Panc1 (cell line): ENCODE measurements around the gene IDI1. TPM values are rescaled to one million over a fixed set of nuclear protein-coding genes. Genes with fewer than 3 reads are reported as not detected.

ENCODE experiments used
- ATAC-seq: fragments of 200-7000 bp; cut with Tn5 transposase; 2 replicates; pipeline ENCODE4 v1.9.1; 2020; ENCODE audit warnings: mild to moderate bottlenecking, moderate library complexity
- BruUV-seq: library from RNA; stranded (reverse); fragments of 400-500 nt; replicated peaks from 2 replicates; lab custom pipeline; 2021; lab: Mats Ljungman, UMichigan
- CTCF ChIA-PET: fragments of 300-600 bp; sonication (Branson Sonifier 250); formaldehyde crosslinking; loops from one replicate; lab custom pipeline; 2022; ENCODE audit warnings: antibody characterized with exemption; lab: Charles Lee
- POLR2A ChIA-PET: fragments of 300-600 bp; sonication (Branson Sonifier 250); formaldehyde crosslinking; loops from one replicate; lab custom pipeline; 2022; ENCODE audit warnings: antibody characterized with exemption; lab: Charles Lee
- DNase-seq: peaks from one replicate; pipeline ENCODE4 v3.0.0-alpha.2; 2010; ENCODE audit warnings: low read depth, low spot score
- H3K27ac ChIP-seq: 2 replicates; pipeline ENCODE4 v1.5.1; 2011; ENCODE audit warnings: mild to moderate bottlenecking, low read length, inconsistent platforms
- H3K27me3 ChIP-seq: fragments of 200-500 bp; sonication (Bioruptor generic); 2 replicates; pipeline ENCODE4 v1.6.0; 2014; ENCODE audit warnings: low read length, inconsistent platforms; ENCODE audit not compliant: control insufficient read depth, insufficient read depth
- H3K36me3 ChIP-seq: fragments of 200-500 bp; sonication (Bioruptor generic); 2 replicates; pipeline ENCODE4 v1.5.1; 2014; ENCODE audit warnings: inconsistent platforms, mild to moderate bottlenecking, low read length, moderate library complexity; ENCODE audit not compliant: control insufficient read depth, insufficient read depth
- H3K4me1 ChIP-seq: 2 replicates; pipeline ENCODE4 v1.5.1; 2011; ENCODE audit warnings: inconsistent platforms, mild to moderate bottlenecking, low read length, moderate library complexity; ENCODE audit not compliant: control insufficient read depth, insufficient read depth
- H3K4me3 ChIP-seq, 2 experiments: 2 replicates each; pipeline ENCODE4 v1.5.1; 2011 to 2012; ENCODE audit warnings: low read depth in 2 of 2, low read length in 2 of 2, mild to moderate bottlenecking in 2 of 2, inconsistent platforms in 1 of 2, moderate library complexity in 1 of 2
- H3K9me3 ChIP-seq: fragments of 200-500 bp; sonication (Bioruptor generic); 2 replicates; pipeline ENCODE4 v1.5.1; 2014; ENCODE audit warnings: low read depth, mild to moderate bottlenecking, inconsistent platforms, low read length, moderate library complexity; ENCODE audit not compliant: control insufficient read depth, insufficient read depth
- POLR2AphosphoS5 ChIP-seq: IDR thresholded peaks from 2 replicates; pipeline ENCODE4 v1.6.1; 2012; ENCODE audit warnings: mild to moderate bottlenecking, low read depth, low read length, moderate library complexity
- SIN3A ChIP-seq: IDR thresholded peaks from 2 replicates; pipeline ENCODE4 v1.6.1; 2012; ENCODE audit warnings: low read depth, mild to moderate bottlenecking, low read length, moderate library complexity, borderline replicate concordance; ENCODE audit not compliant: insufficient read depth
- TCF7L2 ChIP-seq: IDR thresholded peaks from 2 replicates; pipeline ENCODE4 v1.6.1; 2011; ENCODE audit warnings: mild to moderate bottlenecking, low read depth, low read length, inconsistent platforms
- in situ Hi-C: cut with HindIII; loops from 2 replicates; pipeline ENCODE4 v1.10.0; 2016; ENCODE audit warnings: low sequenced_read_pairs, low pct_unique_long_range_greater_than_20kb
- intact Hi-C: fragments of 100-400 bp; cut with micrococcal nuclease; formaldehyde crosslinking; loops from one replicate; pipeline ENCODE4 v1.10.0; 2022; ENCODE audit not compliant: unreplicated experiment
- total RNA-seq: library from RNA; stranded (reverse); gene quantifications from one replicate; pipeline ENCODE4 v1.2.1, GENCODE V29; 2021; ENCODE audit not compliant: unreplicated experiment
- TF ChIP-seq, protein P1 (sequence below): fragments of 450-650 bp; IDR thresholded peaks from 2 replicates; pipeline ENCODE4 v1.5.1; 2017; ENCODE audit warnings: mild to moderate bottlenecking
- TF ChIP-seq, protein P2 (sequence below), 2 experiments: IDR thresholded peaks; 2 replicates each; pipeline ENCODE4 v1.6.1; 2011 to 2012; ENCODE audit warnings: low read depth in 2 of 2, control low read depth in 1 of 2, low read length in 1 of 2, mild to moderate bottlenecking in 1 of 2, moderate library complexity in 1 of 2; ENCODE audit not compliant: insufficient read depth in 1 of 2

The IDI1 gene
- total RNA-seq, 1 experiment from 2014 or later: 47.9 TPM

DNA sequence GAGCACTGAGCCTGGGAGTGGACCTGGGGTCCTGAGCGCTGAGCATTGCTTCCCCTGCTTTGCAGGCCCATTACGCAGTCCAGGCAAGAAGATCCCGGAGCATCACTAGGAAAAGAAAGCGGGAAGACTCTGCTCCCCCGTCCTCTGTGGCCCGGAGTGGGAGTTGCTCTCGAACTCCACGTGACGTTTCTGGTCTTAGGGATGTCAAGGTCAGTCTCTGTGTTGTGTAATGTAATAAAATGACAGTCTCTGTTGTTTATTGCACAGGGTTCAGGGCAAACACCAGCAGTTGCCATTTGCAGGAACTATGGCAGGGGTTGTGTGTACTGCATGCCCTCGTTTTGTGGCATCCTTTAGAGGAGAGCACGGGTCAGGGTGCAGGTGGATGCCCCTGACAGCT lies 33.2 kb downstream of the IDI1 start:
- DNase-seq (no peak), ATAC-seq (no peak)
- H3K27ac ChIP-seq: no peak overlapping the region
- ChIA-PET CTCF (no interaction called here), POLR2A (no interaction called here)
- no peaks in the 10 kb centered on the region for H3K9me3 ChIP-seq
- no peaks in the 10 kb centered on the region for H3K4me1 ChIP-seq
- intact Hi-C loops (no loop called here), in situ Hi-C loops (no loop called here)
- TF ChIP-seq SIN3A: no peak
- TF ChIP-seq TCF7L2: no peak
- no peak for TF ChIP-seq POLR2AphosphoS5
- TF ChIP-seq, protein P1, sequence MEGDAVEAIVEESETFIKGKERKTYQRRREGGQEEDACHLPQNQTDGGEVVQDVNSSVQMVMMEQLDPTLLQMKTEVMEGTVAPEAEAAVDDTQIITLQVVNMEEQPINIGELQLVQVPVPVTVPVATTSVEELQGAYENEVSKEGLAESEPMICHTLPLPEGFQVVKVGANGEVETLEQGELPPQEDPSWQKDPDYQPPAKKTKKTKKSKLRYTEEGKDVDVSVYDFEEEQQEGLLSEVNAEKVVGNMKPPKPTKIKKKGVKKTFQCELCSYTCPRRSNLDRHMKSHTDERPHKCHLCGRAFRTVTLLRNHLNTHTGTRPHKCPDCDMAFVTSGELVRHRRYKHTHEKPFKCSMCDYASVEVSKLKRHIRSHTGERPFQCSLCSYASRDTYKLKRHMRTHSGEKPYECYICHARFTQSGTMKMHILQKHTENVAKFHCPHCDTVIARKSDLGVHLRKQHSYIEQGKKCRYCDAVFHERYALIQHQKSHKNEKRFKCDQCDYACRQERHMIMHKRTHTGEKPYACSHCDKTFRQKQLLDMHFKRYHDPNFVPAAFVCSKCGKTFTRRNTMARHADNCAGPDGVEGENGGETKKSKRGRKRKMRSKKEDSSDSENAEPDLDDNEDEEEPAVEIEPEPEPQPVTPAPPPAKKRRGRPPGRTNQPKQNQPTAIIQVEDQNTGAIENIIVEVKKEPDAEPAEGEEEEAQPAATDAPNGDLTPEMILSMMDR: no peak
- TF ChIP-seq, protein P2, sequence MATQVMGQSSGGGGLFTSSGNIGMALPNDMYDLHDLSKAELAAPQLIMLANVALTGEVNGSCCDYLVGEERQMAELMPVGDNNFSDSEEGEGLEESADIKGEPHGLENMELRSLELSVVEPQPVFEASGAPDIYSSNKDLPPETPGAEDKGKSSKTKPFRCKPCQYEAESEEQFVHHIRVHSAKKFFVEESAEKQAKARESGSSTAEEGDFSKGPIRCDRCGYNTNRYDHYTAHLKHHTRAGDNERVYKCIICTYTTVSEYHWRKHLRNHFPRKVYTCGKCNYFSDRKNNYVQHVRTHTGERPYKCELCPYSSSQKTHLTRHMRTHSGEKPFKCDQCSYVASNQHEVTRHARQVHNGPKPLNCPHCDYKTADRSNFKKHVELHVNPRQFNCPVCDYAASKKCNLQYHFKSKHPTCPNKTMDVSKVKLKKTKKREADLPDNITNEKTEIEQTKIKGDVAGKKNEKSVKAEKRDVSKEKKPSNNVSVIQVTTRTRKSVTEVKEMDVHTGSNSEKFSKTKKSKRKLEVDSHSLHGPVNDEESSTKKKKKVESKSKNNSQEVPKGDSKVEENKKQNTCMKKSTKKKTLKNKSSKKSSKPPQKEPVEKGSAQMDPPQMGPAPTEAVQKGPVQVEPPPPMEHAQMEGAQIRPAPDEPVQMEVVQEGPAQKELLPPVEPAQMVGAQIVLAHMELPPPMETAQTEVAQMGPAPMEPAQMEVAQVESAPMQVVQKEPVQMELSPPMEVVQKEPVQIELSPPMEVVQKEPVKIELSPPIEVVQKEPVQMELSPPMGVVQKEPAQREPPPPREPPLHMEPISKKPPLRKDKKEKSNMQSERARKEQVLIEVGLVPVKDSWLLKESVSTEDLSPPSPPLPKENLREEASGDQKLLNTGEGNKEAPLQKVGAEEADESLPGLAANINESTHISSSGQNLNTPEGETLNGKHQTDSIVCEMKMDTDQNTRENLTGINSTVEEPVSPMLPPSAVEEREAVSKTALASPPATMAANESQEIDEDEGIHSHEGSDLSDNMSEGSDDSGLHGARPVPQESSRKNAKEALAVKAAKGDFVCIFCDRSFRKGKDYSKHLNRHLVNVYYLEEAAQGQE (IDR thresholded peaks at IDR 0.05; ENCODE audit: insufficient read depth in 1 of 2, low read depth in 2 of 2, low read length in 1 of 2): no peak
- peaks cover 26% of the 10 kb centered on the region for H3K36me3 ChIP-seq
- H3K27me3 ChIP-seq: no peaks in the 10 kb centered on the region
- no TSS peak for BruUV-seq
- no peak overlapping the region for H3K4me3 ChIP-seq

DNA sequence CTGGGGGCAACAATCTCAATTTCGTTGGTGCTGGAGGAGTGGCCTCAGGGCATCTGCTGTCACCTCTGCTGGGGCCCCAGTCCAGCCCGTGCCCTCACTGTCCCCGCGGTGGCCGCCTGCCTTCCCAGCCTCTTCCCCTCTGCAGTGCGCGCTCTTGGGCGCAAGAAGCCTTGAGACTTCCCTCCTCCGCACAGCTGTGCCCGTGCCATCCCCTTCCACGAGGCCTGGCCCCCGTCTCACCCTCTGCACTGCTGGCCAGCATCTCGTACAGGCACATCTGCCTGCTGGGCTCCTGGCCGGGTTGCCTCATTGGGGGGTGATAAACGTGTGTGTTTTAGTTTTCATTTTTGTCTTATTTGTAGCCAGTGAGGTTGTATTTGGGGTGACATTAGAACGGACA lies 37.2 kb downstream of the IDI1 start:
- ATAC-seq (no peak), DNase-seq (no peak)
- BruUV-seq: no TSS peak
- Histone ChIP-seq H3K36me3 (peaks cover 31% of the 10 kb centered on the region), H3K4me3 (no peak overlapping the region), H3K27ac (no peak overlapping the region), H3K4me1 (no peaks in the 10 kb centered on the region), H3K9me3 (no peaks in the 10 kb centered on the region), H3K27me3 (no peaks in the 10 kb centered on the region)
- in situ Hi-C loops: no loop called here
- TF ChIP-seq POLR2AphosphoS5 (no peak), TCF7L2 (no peak), SIN3A (no peak)
- TF ChIP-seq, protein P2 (IDR thresholded peaks at IDR 0.05; ENCODE audit: insufficient read depth in 1 of 2, low read depth in 2 of 2, low read length in 1 of 2): no peak
- TF ChIP-seq, protein P1: no peak
- intact Hi-C loops: no loop called here
- CTCF ChIA-PET: no interaction called here
- POLR2A ChIA-PET: no interaction called here
